ENCODE measurements around the gene SARM1.

SARM1 gene

DNA sequence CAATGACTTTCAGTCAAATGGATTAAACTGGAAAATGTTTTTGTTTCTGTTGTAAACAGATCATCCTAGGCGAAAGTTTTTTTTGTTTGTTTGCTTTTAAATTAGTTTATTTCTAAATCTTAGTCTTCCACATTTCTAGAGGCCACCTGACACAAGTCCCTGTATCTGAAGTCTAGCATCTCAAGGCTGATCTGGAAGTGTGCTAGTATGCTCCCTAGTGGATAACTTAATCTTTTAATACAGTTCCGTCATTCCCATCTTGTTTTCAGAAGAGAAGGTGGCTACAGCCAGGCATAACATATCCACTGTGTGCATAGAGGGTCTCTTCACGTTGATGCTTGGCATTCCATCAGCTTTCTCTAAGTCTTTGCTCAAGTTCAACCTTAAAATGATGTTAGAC lies 43.8 kb upstream of the SARM1 start:
- no peak for DNase-seq (ENCODE audit: low read depth)
- no peak overlapping the region for H3K4me3 ChIP-seq (replicated peaks; ENCODE audit: low read depth, low read length)
- TF ChIP-seq, protein P1, sequence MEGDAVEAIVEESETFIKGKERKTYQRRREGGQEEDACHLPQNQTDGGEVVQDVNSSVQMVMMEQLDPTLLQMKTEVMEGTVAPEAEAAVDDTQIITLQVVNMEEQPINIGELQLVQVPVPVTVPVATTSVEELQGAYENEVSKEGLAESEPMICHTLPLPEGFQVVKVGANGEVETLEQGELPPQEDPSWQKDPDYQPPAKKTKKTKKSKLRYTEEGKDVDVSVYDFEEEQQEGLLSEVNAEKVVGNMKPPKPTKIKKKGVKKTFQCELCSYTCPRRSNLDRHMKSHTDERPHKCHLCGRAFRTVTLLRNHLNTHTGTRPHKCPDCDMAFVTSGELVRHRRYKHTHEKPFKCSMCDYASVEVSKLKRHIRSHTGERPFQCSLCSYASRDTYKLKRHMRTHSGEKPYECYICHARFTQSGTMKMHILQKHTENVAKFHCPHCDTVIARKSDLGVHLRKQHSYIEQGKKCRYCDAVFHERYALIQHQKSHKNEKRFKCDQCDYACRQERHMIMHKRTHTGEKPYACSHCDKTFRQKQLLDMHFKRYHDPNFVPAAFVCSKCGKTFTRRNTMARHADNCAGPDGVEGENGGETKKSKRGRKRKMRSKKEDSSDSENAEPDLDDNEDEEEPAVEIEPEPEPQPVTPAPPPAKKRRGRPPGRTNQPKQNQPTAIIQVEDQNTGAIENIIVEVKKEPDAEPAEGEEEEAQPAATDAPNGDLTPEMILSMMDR (IDR thresholded peaks at IDR 0.05; ENCODE audit: low read length, missing control alignments) = no peak

DNA sequence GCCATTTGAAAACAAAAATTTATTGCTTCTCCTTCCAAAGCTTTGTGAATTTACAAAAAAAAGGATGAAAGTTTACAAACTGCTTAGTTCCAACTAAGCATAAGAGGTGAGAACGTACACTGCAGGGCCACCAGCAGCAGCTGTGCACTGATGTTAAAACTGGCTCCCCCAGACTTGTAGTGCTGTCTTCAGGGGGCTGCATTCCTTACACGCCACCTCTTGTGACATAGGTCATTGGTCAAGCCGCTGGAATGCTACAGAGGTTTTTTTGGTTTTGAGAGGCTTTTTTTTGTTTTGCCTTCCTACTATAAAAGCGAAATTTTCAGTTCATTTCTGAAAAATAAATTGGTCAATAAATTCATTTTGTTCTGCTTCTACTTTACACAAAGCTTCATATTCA lies 43.2 kb upstream of the SARM1 start:
- H3K4me3 ChIP-seq (replicated peaks; ENCODE audit: low read depth, low read length) = no peak overlapping the region
- TF ChIP-seq, protein P1 (IDR thresholded peaks at IDR 0.05; ENCODE audit: low read length, missing control alignments) = no peak
- DNase-seq (ENCODE audit: low read depth) = peak; percentile 34

DNA sequence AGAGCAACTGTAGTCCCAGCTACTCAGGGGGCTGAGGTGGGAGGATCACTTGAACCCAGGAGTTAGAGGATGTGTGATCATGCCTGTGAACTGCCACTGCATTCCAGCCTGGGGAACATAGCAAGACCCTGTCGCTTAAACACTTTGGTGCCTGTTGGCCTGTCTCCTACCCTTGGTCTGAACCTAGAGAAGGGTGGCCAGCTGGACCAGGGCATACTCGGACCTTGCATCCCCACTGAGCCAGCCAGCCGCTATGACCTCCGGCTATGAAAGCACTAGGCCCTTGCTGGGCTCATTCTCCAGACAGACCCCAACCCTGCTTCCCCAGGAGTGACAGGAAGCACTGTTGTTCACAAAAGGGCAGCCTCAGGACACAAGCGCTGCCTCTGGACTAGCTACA lies 40.8 kb upstream of the SARM1 start:
- no peak for DNase-seq (ENCODE audit: low read depth)
- TF ChIP-seq, protein P1 (IDR thresholded peaks at IDR 0.05; ENCODE audit: low read length, missing control alignments) = no peak
- H3K4me3 ChIP-seq (replicated peaks; ENCODE audit: low read depth, low read length) = no peak overlapping the region

DNA sequence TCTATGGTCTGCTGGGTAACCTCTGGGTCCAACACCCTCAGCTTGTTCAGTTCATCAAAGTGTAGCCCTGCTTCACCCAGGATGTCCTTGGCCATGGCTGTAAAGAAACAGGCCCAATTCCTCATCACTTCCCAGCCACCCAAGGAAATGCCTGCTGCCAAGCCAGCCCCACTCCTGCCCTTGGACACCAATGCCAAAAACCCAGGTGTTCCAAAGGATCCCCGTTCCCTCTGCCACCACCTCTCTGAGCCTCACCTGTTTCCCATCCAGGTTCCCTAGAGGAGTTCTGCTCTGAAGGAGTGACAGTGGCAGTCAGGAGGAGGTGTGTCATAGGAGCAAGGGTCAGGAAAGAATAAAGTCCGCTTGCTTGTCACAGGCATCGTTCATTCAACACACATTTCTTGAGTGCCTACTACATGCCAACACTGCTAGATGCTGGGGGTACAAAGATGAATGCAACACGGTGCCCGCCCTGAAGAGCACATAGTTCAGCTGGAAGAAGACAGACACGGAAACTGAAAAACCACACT lies 39.5 kb upstream of the SARM1 start:
- no peak for DNase-seq (ENCODE audit: low read depth)
- TF ChIP-seq, protein P1 (IDR thresholded peaks at IDR 0.05; ENCODE audit: low read length, missing control alignments) = no peak
- no peak overlapping the region for H3K4me3 ChIP-seq (replicated peaks; ENCODE audit: low read depth, low read length)

DNA sequence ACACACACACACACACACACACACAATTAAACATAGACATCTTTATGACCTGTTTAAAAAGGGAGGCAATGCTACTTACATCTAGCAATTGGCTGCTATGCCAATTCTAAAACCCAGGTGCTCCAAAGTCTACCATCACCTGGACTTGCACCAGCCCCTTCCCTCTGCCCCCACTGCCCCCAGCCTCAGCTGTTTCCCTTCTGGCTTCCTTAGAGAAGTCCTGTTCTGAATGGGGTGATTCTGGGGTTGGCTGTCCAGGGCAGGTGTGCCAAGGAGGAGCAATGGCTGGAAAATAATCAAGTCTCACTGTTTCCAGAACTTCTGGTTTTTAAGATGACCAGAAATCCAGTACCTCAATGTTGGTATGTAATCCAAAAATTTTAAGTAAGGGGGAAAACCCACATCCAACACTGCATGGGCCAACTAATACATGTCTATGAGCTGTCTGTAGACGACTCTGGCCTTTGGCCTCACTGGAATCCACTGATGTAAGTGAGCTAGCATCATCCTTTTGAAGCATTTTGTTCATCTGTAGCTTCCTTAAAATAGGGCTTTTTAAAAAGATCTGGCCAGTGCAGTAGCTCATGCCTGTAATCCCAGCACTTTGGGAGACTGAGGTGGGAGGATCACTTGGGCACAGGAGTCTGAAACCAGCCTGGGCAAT lies 38.3 kb upstream of the SARM1 start:
- no peak overlapping the region for H3K4me3 ChIP-seq (replicated peaks; ENCODE audit: low read depth, low read length)
- no peak for DNase-seq (ENCODE audit: low read depth)
- TF ChIP-seq, protein P1 (IDR thresholded peaks at IDR 0.05; ENCODE audit: low read length, missing control alignments) = no peak

DNA sequence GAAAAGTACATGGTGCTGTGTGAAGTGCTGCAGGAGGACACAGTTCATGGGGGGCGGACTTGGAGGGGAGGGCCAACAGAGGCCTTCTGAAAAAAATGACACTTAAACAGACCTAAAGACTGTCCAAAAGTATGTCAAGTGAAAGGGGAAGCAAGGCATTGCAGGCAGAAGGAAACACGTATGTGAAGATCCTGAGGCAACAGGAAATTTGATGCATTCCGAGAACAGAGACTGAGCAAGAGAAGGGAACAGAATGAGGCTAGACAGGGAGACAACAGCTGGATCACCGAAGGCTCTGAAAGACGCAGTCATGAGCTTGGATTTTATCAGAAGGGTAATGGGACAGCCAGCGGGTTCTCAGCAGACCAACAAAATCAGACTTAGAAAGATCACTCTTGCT lies 37.3 kb upstream of the SARM1 start:
- DNase-seq (ENCODE audit: low read depth) = peak; percentile 52
- peak overlapping the region; percentile 97 for H3K4me3 ChIP-seq (replicated peaks; ENCODE audit: low read depth, low read length)
- TF ChIP-seq, protein P1 (IDR thresholded peaks at IDR 0.05; ENCODE audit: low read length, missing control alignments) = no peak

DNA sequence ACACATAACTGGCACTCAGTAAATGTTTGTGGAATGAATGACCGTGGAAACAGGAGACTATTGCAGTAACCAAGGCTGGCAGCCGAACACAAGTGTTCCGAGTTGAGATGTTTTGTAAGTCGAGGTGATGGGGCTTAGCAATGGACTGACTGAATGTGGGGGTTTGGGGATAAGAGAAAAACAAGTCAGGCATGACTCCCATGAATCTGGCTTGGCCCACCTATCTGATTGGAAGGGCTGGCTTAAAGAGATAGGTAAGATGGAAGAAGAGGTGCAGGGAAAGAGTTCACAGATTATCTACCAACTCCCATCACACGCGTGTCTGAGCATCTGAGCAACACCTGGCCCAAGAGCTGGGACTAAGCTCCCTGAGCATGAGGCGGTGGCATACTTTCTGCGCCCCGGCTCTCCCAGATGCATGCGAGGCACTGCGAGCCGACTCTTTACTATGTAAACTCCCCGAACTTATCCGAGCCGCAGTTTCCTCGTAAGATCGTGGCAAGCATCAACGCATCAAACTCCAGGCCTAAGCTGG lies 36.8 kb upstream of the SARM1 start:
- TF ChIP-seq, protein P1 (IDR thresholded peaks at IDR 0.05; ENCODE audit: low read length, missing control alignments) = no peak
- peak overlapping the region; percentile 97 for H3K4me3 ChIP-seq (replicated peaks; ENCODE audit: low read depth, low read length)
- no peak for DNase-seq (ENCODE audit: low read depth)
